ENCODE measurements around the gene OXT.

OXT gene

DNA sequence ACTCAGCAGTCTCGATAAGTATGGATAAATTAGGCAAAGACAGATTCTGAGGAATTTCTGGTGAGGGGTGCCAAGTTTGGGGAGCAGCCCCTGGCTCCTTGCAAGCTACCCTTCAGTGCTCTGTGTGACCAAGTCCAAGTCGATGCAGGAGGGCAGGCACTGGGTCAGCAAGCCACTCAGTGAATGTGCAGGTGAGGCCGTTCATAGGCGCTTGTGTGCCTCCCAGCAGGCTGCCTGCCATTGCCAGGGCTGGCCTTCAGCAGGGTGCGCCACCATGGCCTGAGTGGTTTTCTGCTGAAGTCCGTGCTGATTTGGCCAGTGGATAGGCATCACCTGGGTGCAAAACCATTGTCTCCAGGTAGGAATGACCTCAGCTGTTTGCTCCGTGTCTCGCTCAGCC lies 31.3 kb upstream of the OXT start:
- WGBS, 2 experiments = 94 to 97% methylated on average over 8 of the region's 8 CpGs
- H3K27me3 ChIP-seq (ENCODE audit: control insufficient read depth, insufficient read depth, low read length, poor library complexity, severe bottlenecking) = no peaks in the 10 kb centered on the region
- H3K4me3 ChIP-seq (ENCODE audit: insufficient read depth, low read depth, low read length) = no peak overlapping the region
- peaks cover 23% of the 10 kb centered on the region for H3K36me3 ChIP-seq (ENCODE audit: control insufficient read depth, insufficient read depth, low read length)
- no peaks in the 10 kb centered on the region for H3K4me1 ChIP-seq (ENCODE audit: control insufficient read depth, insufficient read depth, low read length)
- no peak overlapping the region for H3K27ac ChIP-seq (ENCODE audit: insufficient read depth, low read depth, low read length, poor library complexity, severe bottlenecking)
- no peaks in the 10 kb centered on the region for H3K9me3 ChIP-seq (ENCODE audit: control insufficient read depth, low read length)

DNA sequence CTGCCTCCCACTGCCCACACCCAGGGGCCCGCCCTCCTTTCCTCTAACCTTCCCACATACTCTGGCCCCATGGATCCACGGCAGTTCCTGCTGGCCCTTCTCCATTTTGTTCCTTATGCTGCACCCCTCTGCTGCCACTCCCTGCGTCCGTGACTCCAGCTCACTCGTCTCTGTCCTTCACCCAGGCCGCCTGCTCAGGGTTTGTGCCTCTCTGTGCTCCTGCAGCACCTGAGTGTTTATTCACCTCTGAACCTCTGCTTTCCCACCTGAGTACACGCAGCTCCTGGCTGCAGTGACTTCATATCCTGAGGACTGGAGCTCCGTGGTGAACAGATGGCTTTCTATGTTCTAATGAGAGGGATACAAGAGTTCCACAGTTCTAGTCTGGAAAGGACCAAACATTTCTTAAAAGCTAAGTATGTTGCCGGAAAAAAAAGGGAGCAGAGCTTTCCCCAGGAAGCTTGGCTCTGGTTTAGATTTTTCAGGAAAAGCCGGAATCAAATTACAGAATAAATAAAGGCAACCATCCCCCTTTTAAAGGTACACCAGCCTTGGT lies 29.5 kb upstream of the OXT start:
- H3K4me1 ChIP-seq (ENCODE audit: control insufficient read depth, insufficient read depth, low read length) = peaks cover 3% of the 10 kb centered on the region
- no peak overlapping the region for H3K27ac ChIP-seq (ENCODE audit: insufficient read depth, low read depth, low read length, poor library complexity, severe bottlenecking)
- H3K9me3 ChIP-seq (ENCODE audit: control insufficient read depth, low read length) = no peaks in the 10 kb centered on the region
- H3K27me3 ChIP-seq (ENCODE audit: control insufficient read depth, insufficient read depth, low read length, poor library complexity, severe bottlenecking) = no peaks in the 10 kb centered on the region
- 80 to 81% methylated on average over 10 of the region's 10 CpGs for WGBS, 2 experiments
- peaks cover 10% of the 10 kb centered on the region for H3K36me3 ChIP-seq (ENCODE audit: control insufficient read depth, insufficient read depth, low read length)
- no peak overlapping the region for H3K4me3 ChIP-seq (ENCODE audit: insufficient read depth, low read depth, low read length)

DNA sequence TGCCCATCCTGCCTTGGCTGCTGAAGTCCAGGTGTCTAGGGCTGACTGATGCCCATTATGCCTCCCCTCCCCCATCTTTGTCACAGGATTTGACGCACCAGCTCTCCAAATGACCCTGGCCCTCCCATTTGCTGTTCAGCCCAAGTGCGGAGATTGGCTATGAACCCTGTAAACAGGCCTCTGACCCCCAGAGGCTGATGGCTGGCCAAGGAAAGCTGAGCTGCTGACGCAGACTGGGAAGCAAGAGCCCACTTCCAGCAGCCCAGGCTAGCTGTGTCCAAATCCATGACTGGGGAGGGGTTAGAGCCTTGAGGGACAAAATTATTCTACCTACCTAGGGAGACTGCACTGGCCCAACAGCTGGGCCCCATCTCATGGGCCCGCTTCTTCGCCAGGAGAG lies 28.8 kb upstream of the OXT start:
- Histone ChIP-seq H3K9me3 (ENCODE audit: control insufficient read depth, low read length) (no peaks in the 10 kb centered on the region), H3K4me3 (ENCODE audit: insufficient read depth, low read depth, low read length) (no peak overlapping the region), H3K27me3 (ENCODE audit: control insufficient read depth, insufficient read depth, low read length, poor library complexity, severe bottlenecking) (no peaks in the 10 kb centered on the region), H3K27ac (ENCODE audit: insufficient read depth, low read depth, low read length, poor library complexity, severe bottlenecking) (no peak overlapping the region), H3K4me1 (ENCODE audit: control insufficient read depth, insufficient read depth, low read length) (peaks cover 10% of the 10 kb centered on the region), H3K36me3 (ENCODE audit: control insufficient read depth, insufficient read depth, low read length) (peaks cover 9% of the 10 kb centered on the region)
- WGBS, 2 experiments = 93 to 95% methylated on average over 5 of the region's 5 CpGs

DNA sequence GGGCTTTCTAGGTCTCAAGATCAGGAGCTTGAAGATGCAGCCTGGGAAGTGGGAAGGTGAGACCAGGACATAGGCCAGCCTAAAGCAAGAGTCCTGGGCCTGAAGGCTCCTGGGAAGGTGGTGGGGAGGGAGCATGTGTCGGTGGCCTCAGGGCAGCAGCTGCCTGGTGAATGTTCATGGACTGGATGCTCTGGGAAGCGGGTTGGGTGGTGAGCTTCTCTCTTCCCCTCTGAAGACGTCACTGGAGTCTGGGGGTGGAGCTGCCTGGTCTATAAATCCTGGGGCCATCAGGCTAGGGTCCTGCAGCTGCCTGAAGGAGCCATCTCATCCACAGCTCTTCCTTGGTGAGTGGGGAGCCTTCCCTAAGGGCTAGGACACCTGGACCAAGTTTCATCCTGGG lies 28.1 kb upstream of the OXT start, which contains the start of gene GNRH2:
TSS of gene GNRH2 (plus strand) at position 301 of the 400 bp plus-strand sequence. CDS start 793 bp downstream, outside the sequence.
- Histone ChIP-seq H3K4me1 (ENCODE audit: control insufficient read depth, insufficient read depth, low read length) (peaks cover 10% of the 10 kb centered on the region), H3K36me3 (ENCODE audit: control insufficient read depth, insufficient read depth, low read length) (peaks cover 16% of the 10 kb centered on the region)
- 93 to 95% methylated on average over 3 of the region's 3 CpGs for WGBS, 2 experiments

DNA sequence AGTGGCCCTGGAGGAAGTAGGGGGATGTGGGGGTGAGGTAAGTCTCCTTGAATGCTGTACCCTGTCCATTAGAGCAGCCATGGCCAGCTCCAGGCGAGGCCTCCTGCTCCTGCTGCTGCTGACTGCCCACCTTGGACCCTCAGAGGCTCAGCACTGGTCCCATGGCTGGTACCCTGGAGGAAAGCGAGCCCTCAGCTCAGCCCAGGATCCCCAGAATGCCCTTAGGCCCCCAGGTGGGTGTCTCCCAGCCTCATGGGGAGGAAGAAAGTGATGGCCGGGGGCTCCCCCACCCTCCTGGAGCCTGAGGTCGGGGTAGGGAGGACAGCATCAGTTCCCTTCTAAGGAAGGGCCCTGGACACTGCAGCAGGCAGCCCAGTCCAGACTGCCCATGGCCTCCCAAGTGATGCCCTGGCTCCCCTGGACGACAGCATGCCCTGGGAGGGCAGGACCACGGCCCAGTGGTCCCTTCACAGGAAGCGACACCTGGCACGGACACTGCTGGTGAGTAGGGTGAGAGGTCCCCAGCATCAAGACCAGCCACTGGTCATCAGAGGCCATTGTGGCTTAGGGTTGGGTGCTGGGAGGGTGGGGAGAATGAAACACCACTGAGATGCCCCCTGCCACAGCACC lies 27.0 kb upstream of the OXT start:
- Histone ChIP-seq H3K9me3 (ENCODE audit: control insufficient read depth, low read length) (no peaks in the 10 kb centered on the region), H3K4me3 (ENCODE audit: insufficient read depth, low read depth, low read length) (no peak overlapping the region)

More for the DNA sequence above, 28.1 kb upstream of the OXT start, which contains the start of gene GNRH2:
- H3K4me3 ChIP-seq (ENCODE audit: insufficient read depth, low read depth, low read length) = no peak within 1 kb of the TSS
- H3K27me3 ChIP-seq (ENCODE audit: control insufficient read depth, insufficient read depth, low read length, poor library complexity, severe bottlenecking) = no peaks in the 10 kb centered on the region
- H3K27ac ChIP-seq (ENCODE audit: insufficient read depth, low read depth, low read length, poor library complexity, severe bottlenecking) = no peak within 1 kb of the TSS
- H3K9me3 ChIP-seq (ENCODE audit: control insufficient read depth, low read length) = no peaks in the 10 kb centered on the region

DNA sequence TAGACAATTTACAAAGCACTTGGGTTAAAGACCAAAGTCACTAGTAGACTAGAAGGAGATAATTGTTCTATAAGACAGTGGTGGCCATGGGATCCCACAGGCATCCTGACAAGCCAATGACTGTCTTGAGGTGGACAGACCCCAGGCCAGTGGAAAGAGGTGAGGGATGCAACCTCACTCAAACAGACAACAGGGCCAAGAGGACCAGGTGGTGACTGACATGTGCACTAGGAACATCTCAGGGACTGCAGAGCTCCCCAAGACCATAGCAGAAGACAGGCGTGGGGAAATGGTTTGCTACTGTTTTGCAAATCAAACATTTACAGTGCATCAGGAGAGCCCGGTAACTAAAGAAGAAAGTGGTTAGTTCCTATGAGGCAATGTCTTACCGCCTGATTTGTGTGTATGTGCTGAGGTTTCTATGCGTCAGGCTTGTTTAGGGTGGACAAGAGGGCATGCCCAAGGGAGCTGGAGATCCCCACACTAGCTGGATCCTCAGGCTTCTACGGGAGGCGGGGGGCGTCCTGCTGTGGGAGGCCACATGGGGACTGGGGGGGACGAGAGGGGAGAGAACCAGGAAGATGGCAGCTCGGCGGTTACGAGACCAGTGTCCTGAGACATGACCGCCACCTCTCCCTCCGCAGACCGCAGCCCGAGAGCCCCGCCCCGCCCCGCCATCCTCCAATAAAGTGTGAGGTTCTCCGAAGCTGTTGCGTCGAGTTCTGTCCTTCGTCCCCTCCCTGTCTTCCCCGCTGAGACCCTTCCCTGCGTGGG lies 26.2 kb upstream of the OXT start:
- H3K4me3 ChIP-seq (ENCODE audit: insufficient read depth, low read depth, low read length) = peak overlapping the region; percentile 98
- peak overlapping the region; percentile 69 for H3K27ac ChIP-seq (ENCODE audit: insufficient read depth, low read depth, low read length, poor library complexity, severe bottlenecking)
- 7% methylated on average over 24 of the region's 24 CpGs for WGBS, 2 experiments
- H3K4me1 ChIP-seq (ENCODE audit: control insufficient read depth, insufficient read depth, low read length) = peaks cover 10% of the 10 kb centered on the region
- H3K9me3 ChIP-seq (ENCODE audit: control insufficient read depth, low read length) = no peaks in the 10 kb centered on the region
- no peaks in the 10 kb centered on the region for H3K27me3 ChIP-seq (ENCODE audit: control insufficient read depth, insufficient read depth, low read length, poor library complexity, severe bottlenecking)
- peaks cover 18% of the 10 kb centered on the region for H3K36me3 ChIP-seq (ENCODE audit: control insufficient read depth, insufficient read depth, low read length)

More for the DNA sequence above, 27.0 kb upstream of the OXT start:
- whole genome bisulfite sequencing, 2 experiments = 95% methylated on average over 8 of the region's 8 CpGs
- H3K4me1 ChIP-seq (ENCODE audit: control insufficient read depth, insufficient read depth, low read length) = peaks cover 10% of the 10 kb centered on the region
- no peaks in the 10 kb centered on the region for H3K27me3 ChIP-seq (ENCODE audit: control insufficient read depth, insufficient read depth, low read length, poor library complexity, severe bottlenecking)
- H3K27ac ChIP-seq (ENCODE audit: insufficient read depth, low read depth, low read length, poor library complexity, severe bottlenecking) = no peak overlapping the region
- peaks cover 14% of the 10 kb centered on the region for H3K36me3 ChIP-seq (ENCODE audit: control insufficient read depth, insufficient read depth, low read length)

DNA sequence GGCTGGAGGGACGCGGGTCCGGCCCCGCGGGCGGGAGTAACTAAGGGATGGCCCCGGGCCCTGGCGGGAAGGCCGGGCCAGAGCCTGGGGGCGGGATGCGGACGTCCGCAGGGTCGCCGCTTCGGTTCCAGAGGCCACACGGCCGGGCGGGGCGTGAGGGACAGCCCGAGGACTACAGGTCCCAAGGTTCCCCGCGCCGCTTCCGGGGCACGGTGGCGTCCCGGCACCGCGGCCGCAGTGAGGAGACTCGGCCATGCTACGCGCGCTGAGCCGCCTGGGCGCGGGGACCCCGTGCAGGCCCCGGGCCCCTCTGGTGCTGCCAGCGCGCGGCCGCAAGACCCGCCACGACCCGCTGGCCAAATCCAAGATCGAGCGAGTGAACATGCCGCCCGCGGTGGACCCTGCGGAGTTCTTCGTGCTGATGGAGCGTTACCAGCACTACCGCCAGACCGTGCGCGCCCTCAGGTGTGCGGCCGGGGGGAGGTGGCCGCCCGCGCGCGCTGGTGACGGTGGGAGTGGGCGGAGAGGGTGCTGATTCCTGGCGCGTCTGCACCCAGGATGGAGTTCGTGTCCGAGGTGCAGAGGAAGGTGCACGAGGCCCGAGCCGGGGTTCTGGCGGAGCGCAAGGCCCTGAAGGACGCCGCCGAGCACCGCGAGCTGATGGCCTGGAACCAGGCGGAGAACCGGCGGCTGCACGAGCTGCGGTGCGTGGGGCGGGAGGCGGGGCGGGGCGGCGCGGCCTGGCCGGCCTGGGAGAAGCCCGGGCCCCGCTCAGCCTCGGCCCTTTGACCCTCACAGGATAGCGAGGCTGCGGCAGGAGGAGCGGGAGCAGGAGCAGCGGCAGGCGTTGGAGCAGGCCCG lies 25.4 kb upstream of the OXT start, which contains the start of gene MRPS26:
TSS of gene MRPS26 (plus strand) at position 237 of the 861 bp plus-strand sequence. CDS start at position 254, 17 bp downstream.
- H3K27ac ChIP-seq (ENCODE audit: insufficient read depth, low read depth, low read length, poor library complexity, severe bottlenecking) = peak within 1 kb of the TSS; percentile 69
- H3K27me3 ChIP-seq (ENCODE audit: control insufficient read depth, insufficient read depth, low read length, poor library complexity, severe bottlenecking) = no peaks in the 10 kb centered on the region
- peaks cover 18% of the 10 kb centered on the region for H3K36me3 ChIP-seq (ENCODE audit: control insufficient read depth, insufficient read depth, low read length)
- peak within 1 kb of the TSS; percentile 98 for H3K4me3 ChIP-seq (ENCODE audit: insufficient read depth, low read depth, low read length)
- WGBS, 2 experiments = 0 to 1% methylated on average over 104 of the region's 104 CpGs
- no peaks in the 10 kb centered on the region for H3K9me3 ChIP-seq (ENCODE audit: control insufficient read depth, low read length)
- H3K4me1 ChIP-seq (ENCODE audit: control insufficient read depth, insufficient read depth, low read length) = peaks cover 10% of the 10 kb centered on the region

DNA sequence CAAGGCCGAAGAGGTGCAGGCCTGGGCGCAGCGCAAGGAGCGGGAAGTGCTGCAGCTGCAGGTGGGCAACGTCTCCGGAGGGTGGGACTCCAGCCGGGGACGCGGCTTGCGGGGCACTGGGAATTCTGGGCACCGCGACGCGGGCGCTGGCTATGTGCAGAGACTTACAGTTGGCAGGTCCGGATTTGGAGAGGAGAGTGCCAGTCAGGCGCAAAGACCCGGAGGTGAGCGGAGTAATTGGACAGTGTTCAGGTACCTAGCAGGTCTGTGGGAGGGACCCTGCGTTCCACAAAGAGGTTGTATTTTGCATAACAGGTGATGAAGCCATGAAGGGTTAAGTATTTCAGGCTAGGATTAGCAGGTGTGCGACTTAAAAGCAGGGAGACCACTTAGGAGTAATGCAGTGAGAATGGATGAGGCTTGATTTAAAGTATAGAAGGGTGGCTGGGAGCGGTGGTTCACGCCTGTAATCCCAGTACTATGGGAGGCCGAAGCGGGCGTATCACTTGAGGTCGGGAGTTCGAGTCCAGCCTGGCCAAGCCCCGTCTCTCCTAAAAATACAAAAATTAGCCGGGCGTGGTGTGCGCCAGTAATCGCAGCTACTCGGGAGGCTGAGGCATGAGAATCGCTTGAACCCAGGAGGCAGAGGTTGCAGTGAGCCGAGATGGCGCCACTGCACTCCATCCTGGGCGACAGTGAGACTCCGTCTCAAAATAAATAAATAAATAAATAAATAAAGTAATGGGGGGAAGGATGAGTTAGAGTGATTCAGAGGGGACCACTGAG lies 24.6 kb upstream of the OXT start:
- 42 to 43% methylated on average over 38 to 39 of the region's 39 CpGs for WGBS, 2 experiments
- H3K9me3 ChIP-seq (ENCODE audit: control insufficient read depth, low read length) = no peaks in the 10 kb centered on the region
- H3K27me3 ChIP-seq (ENCODE audit: control insufficient read depth, insufficient read depth, low read length, poor library complexity, severe bottlenecking) = no peaks in the 10 kb centered on the region
- H3K27ac ChIP-seq (ENCODE audit: insufficient read depth, low read depth, low read length, poor library complexity, severe bottlenecking) = no peak overlapping the region
- H3K36me3 ChIP-seq (ENCODE audit: control insufficient read depth, insufficient read depth, low read length) = peaks cover 18% of the 10 kb centered on the region
- H3K4me3 ChIP-seq (ENCODE audit: insufficient read depth, low read depth, low read length) = peak overlapping the region; percentile 98
- peaks cover 10% of the 10 kb centered on the region for H3K4me1 ChIP-seq (ENCODE audit: control insufficient read depth, insufficient read depth, low read length)

Data from ectodermal cell (in vitro differentiated cells).